GM21447 (cell line): ENCODE results near the gene HS3ST3B1.
A peak's percentile ranks its signal among the peaks of the same experiment; 100 is the strongest.

ENCODE experiments used
- ATAC-seq: cut with Tn5 transposase; IDR thresholded peaks from one replicate; pipeline ENCODE4 v1.9.1; 2021; ENCODE audit not compliant: unreplicated experiment

The HS3ST3B1 gene

GRCh38 chr17:14300575-14301278, at the start of gene HS3ST3B1:
TSS of gene HS3ST3B1 (plus strand) at chr17:14301081. CDS start at chr17:14301519, 438 bp downstream.
- peak; percentile 83 for ATAC-seq

GRCh38 chr17:14261406-14261805, 39.5 kb upstream of the HS3ST3B1 start:
- ATAC-seq, result no peak

- no peak for ATAC-seq
Measured at GRCh38 chr17:14268264-14268663, 32.6 kb upstream of the HS3ST3B1 start.

GRCh38 chr17:14269473-14269872, 31.4 kb upstream of the HS3ST3B1 start:
- no peak for ATAC-seq

GRCh38 chr17:14270508-14270907, 30.4 kb upstream of the HS3ST3B1 start:
- ATAC-seq, result no peak

GRCh38 chr17:14276535-14277250, 24.2 kb upstream of the HS3ST3B1 start:
- no peak for ATAC-seq

GRCh38 chr17:14281530-14281929, 19.4 kb upstream of the HS3ST3B1 start:
- no peak for ATAC-seq

GRCh38 chr17:14282726-14283125, 18.2 kb upstream of the HS3ST3B1 start:
- ATAC-seq, result no peak

GRCh38 chr17:14289162-14289561, 11.7 kb upstream of the HS3ST3B1 start:
- no peak for ATAC-seq

GRCh38 chr17:14294876-14295275, 6.0 kb upstream of the HS3ST3B1 start:
- no peak for ATAC-seq

- no peak for ATAC-seq
Measured at GRCh38 chr17:14295676-14296075, 5.2 kb upstream of the HS3ST3B1 start.

- no peak for ATAC-seq
Measured at GRCh38 chr17:14296166-14296910, 4.5 kb upstream of the HS3ST3B1 start.

GRCh38 chr17:14297161-14297851, 3.6 kb upstream of the HS3ST3B1 start:
- no peak for ATAC-seq

GRCh38 chr17:14298221-14298946, 2.5 kb upstream of the HS3ST3B1 start:
- no peak for ATAC-seq

GRCh38 chr17:14298947-14299279, 2.0 kb upstream of the HS3ST3B1 start:
- ATAC-seq, result no peak

- ATAC-seq, result no peak
Measured at GRCh38 chr17:14299280-14300141, 1.4 kb upstream of the HS3ST3B1 start.

GRCh38 chr17:14301279-14302090, 604 bp downstream of the HS3ST3B1 start:
- no peak for ATAC-seq

GRCh38 chr17:14302091-14302430, 1.2 kb downstream of the HS3ST3B1 start:
- no peak for ATAC-seq
